CD4-positive, alpha-beta T cell treated with Interleukin-21 for 1 hour (primary cell): Measurements from ENCODE around the gene SPANXA2.
"Not testable (repeated sequence)": the region's sequence is repeated elsewhere in the genome, so short reads cannot be mapped to it uniquely, and the experiment has no call there.

Source experiments
- DNase-seq: peaks from one replicate; pipeline ENCODE4 v3.0.0-alpha.2; 2020

Gene SPANXA2, protein sequence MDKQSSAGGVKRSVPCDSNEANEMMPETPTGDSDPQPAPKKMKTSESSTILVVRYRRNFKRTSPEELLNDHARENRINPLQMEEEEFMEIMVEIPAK

DNA sequence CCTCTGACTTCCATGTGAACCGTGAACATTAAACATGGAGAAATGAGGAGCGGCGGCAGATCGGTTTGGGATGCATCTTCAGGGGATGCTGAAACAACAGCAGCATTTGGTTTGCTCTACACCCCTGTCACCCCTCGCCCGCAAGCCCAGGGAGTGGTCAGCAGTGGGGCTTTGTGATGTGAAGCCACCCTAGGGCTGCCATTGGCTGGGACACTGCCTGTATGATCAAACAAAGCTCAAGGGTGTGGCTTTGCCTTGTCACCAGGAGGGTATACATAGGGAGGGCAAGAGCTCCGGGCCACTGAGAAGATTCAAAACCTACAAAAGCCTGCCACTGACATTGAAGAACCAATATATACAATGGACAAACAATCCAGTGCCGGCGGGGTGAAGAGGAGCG, at the start of gene SPANXA2:
TSS of gene SPANXA2 (plus strand) at position 301 of the 400 bp plus-strand sequence. CDS start at position 361, 60 bp downstream.
- not testable (repeated sequence) for DNase-seq

DNA sequence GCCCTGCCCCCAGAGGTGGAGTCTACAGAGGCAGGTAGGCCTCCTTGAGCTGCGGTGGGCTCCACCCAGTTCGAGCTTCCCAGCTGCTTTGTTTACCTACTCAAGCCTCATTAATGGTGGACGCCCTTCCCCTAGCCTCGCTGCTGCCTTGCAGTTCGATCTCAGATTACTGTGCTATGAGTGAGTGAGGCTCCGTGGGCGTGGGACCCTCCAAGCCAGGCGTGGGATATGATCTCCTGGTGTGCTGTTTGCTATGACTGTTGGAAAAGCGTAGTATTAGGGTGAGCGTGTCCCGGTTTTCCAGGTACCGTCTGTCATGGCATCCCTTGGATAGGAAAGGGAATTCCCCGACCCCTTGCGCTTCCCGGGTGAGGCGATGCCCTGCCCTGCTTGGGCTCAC, 47.0 kb upstream of the SPANXA2 start:
- DNase-seq, result not testable (repeated sequence)

DNA sequence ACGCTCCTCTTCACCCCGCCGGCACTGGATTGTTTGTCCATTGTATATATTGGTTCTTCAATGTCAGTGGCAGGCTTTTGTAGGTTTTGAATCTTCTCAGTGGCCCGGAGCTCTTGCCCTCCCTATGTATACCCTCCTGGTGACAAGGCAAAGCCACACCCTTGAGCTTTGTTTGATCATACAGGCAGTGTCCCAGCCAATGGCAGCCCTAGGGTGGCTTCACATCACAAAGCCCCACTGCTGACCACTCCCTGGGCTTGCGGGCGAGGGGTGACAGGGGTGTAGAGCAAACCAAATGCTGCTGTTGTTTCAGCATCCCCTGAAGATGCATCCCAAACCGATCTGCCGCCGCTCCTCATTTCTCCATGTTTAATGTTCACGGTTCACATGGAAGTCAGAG, 4.9 kb upstream of the SPANXA2 start, which contains the start of gene SPANXA1:
TSS of gene SPANXA1 (minus strand) at position 101 of the 400 bp plus-strand sequence. CDS start at position 41, 60 bp downstream.
- DNase-seq, result not testable (repeated sequence)

DNA sequence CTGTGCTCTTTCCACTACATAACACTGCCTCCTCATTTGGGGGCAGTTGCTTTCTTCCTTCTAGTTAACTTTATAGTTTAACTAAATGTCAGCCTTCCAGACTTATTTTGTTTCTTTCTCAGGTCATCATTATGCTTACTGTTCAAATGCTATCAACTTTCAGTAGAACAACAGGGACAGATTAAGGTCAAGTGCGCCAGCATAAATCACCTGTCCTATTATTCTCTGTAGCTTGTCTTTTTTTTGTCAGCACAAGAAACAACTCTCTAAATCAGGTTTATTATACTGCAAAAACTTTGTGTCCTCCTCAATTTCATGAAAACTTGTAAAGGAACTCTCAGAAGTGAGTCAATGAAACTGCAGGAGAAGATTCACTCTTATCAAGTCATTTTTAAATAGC, 19.6 kb downstream of the SPANXA2 start:
- DNase-seq, result no peak

DNA sequence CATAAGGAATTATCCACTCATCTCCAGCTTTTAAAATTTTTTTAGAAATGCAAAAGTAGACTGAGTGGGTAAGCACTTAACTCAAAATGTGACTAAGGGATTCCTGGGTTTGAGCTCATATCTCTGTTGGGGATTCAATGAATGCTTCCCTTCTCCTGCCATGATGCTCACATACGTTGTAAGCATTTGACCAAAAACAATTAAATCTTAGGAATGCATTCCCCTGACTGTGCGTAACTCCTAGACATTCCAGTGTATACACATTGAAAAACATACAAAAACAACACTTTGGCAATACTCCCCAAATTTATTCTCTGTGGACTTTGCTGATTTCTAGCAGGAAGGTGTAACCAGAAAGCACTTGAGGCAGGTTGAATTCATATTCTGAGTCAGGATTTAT, 29.8 kb downstream of the SPANXA2 start:
- no peak for DNase-seq

DNA sequence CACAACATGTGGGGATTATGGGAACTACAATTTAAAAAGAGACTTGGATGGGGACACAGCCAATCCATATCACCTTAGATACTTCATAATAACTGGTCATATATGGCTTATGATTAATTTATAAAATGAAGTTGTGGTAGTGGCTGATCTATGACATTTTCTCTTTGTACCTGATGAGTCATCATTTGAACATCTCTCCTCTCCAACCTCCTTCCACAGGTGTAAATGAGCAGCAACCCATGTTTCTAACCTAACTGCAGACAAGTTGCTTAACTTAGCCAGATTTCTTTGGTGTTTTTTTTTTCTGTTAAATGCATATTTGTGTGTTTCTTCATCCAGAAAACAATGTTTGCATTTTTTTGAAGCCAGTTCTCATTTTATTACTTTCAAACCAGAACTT, 42.6 kb downstream of the SPANXA2 start:
- no peak for DNase-seq

DNA sequence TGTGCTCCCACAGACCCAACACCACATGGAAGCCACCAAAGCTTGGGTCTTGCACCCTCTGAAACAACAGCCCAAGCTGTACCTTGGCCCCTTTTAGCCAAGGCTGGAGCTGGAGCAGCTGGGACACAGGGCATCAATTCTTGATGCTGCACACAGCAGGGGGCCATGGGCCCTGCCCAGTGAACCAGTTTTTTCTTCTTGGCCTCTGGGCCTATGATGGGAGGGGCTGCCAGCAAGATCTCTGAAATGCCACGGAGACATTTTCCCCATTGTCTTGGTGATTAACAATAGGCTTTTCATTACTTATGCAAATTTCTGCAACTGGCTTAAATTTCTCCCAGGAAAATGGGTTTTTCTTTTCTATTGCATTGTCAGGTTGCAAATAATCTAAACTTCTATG, 49.0 kb downstream of the SPANXA2 start:
- no peak for DNase-seq
